ENCODE data around the gene SLC1A2.

The SLC1A2 gene

DNA sequence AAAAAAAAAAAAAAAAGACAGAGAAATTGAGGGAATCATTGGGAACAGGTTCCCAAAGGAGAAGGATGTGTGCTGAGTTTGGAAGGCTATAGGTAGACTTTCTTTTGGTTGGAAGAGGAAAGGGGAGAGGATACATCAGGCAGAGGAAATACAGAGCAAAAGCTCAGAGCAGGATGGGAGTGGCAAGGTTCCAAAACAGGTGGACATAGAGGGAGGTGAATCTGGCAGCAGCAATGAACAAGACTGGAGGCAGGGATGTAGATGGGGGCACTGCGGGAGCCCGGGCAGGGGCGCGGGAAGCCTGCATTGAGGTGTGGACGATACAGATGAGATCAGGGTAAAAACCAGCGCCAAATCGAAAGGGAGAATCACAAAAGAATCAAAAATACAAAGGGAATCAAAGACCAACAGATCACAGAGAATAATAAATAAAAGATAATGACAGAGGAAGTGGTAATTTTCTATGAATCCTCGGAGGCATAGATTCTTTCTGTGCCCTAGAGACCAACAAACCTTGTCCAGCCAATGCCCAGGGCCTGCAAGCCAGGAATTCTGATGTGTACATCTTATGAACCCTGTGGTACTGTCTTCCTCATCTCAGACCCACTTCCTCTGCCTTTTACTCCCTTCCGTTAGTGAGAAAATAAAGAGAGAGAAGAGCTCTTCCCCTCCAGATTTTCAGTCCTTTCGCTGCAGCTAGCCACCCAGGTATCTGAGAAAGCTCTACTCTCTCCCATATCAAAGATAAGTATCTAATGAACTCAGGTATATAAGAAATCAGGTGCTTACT lies 70.3 kb downstream of the SLC1A2 start:
- TF ChIP-seq CTCF (IDR thresholded peaks at IDR 0.05; ENCODE audit: low read depth, low read length) (no peak), MYC (IDR thresholded peaks at IDR 0.05; ENCODE audit: low read depth, low read length) (no peak), MAX (IDR thresholded peaks at IDR 0.05; ENCODE audit: low read depth, low read length) (no peak), POLR2A (IDR thresholded peaks at IDR 0.05; ENCODE audit: extremely low read depth, insufficient read length) (no peak)
- DNase-seq (ENCODE audit: low read depth) = no peak

DNA sequence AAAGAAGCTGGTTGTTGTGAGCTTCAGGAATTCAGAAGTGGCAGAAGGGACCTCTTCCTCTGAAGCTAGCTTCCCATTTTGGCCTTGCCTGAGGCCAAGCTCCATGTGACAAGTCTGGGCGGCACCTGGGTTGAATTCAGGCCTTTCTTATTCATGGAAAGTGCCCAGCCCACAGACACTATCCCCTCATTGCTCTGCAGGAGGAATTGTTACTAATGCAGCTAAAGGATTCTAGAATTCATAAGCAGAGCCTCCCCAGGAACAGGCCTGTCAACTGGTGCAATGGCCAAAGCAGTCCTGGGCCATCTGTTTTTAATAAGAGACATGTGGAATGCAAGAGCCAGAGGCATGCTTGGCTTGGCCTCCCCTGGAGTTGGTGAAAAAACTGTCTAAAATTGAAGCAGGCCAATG lies 71.4 kb downstream of the SLC1A2 start:
- TF ChIP-seq MYC (IDR thresholded peaks at IDR 0.05; ENCODE audit: low read depth, low read length) = no peak
- TF ChIP-seq CTCF (IDR thresholded peaks at IDR 0.05; ENCODE audit: low read depth, low read length) = no peak
- TF ChIP-seq MAX (IDR thresholded peaks at IDR 0.05; ENCODE audit: low read depth, low read length) = no peak
- TF ChIP-seq POLR2A (IDR thresholded peaks at IDR 0.05; ENCODE audit: extremely low read depth, insufficient read length) = no peak
- no peak overlapping the region for H3K4me3 ChIP-seq (ENCODE audit: low read depth, low read length)
- DNase-seq (ENCODE audit: low read depth) = no peak

More for the DNA sequence above, 70.3 kb downstream of the SLC1A2 start:
- no peak overlapping the region for H3K4me3 ChIP-seq (ENCODE audit: low read depth, low read length)

GRCh38 chr11:35347173-35347878 lies 72.0 kb downstream of the SLC1A2 start:
- no peak for TF ChIP-seq MYC (IDR thresholded peaks at IDR 0.05; ENCODE audit: low read depth, low read length)
- no peak for DNase-seq (ENCODE audit: low read depth)
- H3K4me3 ChIP-seq (ENCODE audit: low read depth, low read length) = no peak overlapping the region

- TF ChIP-seq MYC (IDR thresholded peaks at IDR 0.05; ENCODE audit: low read depth, low read length) (no peak), CTCF (IDR thresholded peaks at IDR 0.05; ENCODE audit: low read depth, low read length) (no peak), POLR2A (IDR thresholded peaks at IDR 0.05; ENCODE audit: extremely low read depth, insufficient read length) (no peak), MAX (IDR thresholded peaks at IDR 0.05; ENCODE audit: low read depth, low read length) (no peak)
- no peak for DNase-seq (ENCODE audit: low read depth)
Measured at GRCh38 chr11:35346472-35347156, 72.7 kb downstream of the SLC1A2 start.

GRCh38 chr11:35344681-35345574 lies 74.4 kb downstream of the SLC1A2 start:
- H3K4me3 ChIP-seq (ENCODE audit: low read depth, low read length) = no peak overlapping the region
- peak; percentile 4 for DNase-seq (ENCODE audit: low read depth)
- TF ChIP-seq MYC (IDR thresholded peaks at IDR 0.05; ENCODE audit: low read depth, low read length) (no peak), MAX (IDR thresholded peaks at IDR 0.05; ENCODE audit: low read depth, low read length) (no peak), CTCF (IDR thresholded peaks at IDR 0.05; ENCODE audit: low read depth, low read length) (no peak), POLR2A (IDR thresholded peaks at IDR 0.05; ENCODE audit: extremely low read depth, insufficient read length) (no peak)

More at GRCh38 chr11:35346472-35347156, 72.7 kb downstream of the SLC1A2 start:
- no peak overlapping the region for H3K4me3 ChIP-seq (ENCODE audit: low read depth, low read length)
